Left cardiac atrium (tissue), 4 donors: Measurements from ENCODE around the gene MGAT5. TPM values are rescaled to one million over a fixed set of nuclear protein-coding genes. Genes with fewer than 3 reads are reported as not detected.

Experiments
- ATAC-seq, 2 donors: fragments of 200-7000 bp; cut with Tn5 transposase; one replicate each; pipeline ENCODE4 v1.9.1; 2020; ENCODE audit warnings: mild to moderate bottlenecking in 2 of 2, moderate library complexity in 2 of 2
- DNase-seq: peaks from one replicate; pipeline ENCODE4 v3.0.0-alpha.2; 2020
- intact Hi-C, 2 donors: fragments of 100-400 bp; cut with DNase I; formaldehyde crosslinking; loops; one replicate each; pipeline versions ENCODE4 v1.14.1 to v1.15.1; 2022 to 2023
- total RNA-seq, 2 donors: library from RNA; stranded (reverse); fragmentation: NEBNext Ultra II Directional; extraction: Animal tissue kit (Norgen Biotek cat#: 25700); gene quantifications; one replicate each; pipeline ENCODE4 v1.2.1, GENCODE V29; 2021
- donor health status: DM: no; HTN: yes; CAD: no.
- donor health status: DM: no; HTN: yes; CAD: no; lungs with severe emphysema.
- donor health status: DM: yes; HTN: yes; CAD: no.
- donor health status: Dilated cardiomyopathy.

The MGAT5 gene
- total RNA-seq, 2 donors from 2014 or later: 110 to 142 TPM

- DNase-seq: no peak
- ATAC-seq: no peak
- intact Hi-C loops: no loop called here
Observed at GRCh38 chr2:134370655-134371445, 117.0 kb downstream of the MGAT5 start.

DNA sequence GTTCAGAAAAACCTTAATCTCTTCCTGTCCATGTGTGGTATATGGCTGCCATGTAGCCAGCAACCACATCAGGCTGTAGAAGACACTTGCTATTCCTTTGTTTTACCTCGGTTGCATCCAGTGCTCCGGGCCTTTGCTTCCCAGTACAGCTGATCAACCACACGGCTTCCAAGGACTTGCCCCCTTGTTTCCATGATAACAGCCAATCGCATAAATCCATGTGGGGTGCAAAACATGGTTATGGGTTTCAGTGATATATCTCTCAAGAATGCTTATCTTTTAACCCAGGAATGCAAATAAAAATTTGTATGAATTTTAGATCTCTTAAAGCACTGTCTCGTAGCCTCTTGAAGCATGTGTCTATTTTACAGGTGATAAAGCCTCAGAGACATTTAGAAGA is 118.3 kb downstream of the MGAT5 start:
- intact Hi-C loops: no loop called here
- ATAC-seq (no peak), DNase-seq (no peak)

- DNase-seq (peak; percentile 60), ATAC-seq (peak; percentile 7 to 56)
- intact Hi-C loops: no loop called here
Observed at GRCh38 chr2:134372611-134373131, 118.8 kb downstream of the MGAT5 start.

- peak; percentile 55 to 72 for ATAC-seq
- intact Hi-C loops: loop anchor here in 1 of 2 donors (5.0 kb wide), 2 partner anchors 36 to 76 kb away; no protein-coding TSS in a partner anchor
- peak; percentile 39 for DNase-seq
Observed at GRCh38 chr2:134375935-134376334, 122.1 kb downstream of the MGAT5 start.

- DNase-seq (no peak), ATAC-seq (peak in 1 of 2 donors; percentile 69)
- intact Hi-C loops: loop anchor here in 1 of 2 donors (5.0 kb wide), 2 partner anchors 35 to 75 kb away; no protein-coding TSS in a partner anchor
Observed at GRCh38 chr2:134377730-134378129, 123.9 kb downstream of the MGAT5 start.

- no peak for DNase-seq
- intact Hi-C loops: loop anchor here in 1 of 2 donors (5.0 kb wide), 2 partner anchors 33 to 73 kb away; no protein-coding TSS in a partner anchor
- ATAC-seq: peak; percentile 29 to 43
Observed at GRCh38 chr2:134379293-134379692, 125.4 kb downstream of the MGAT5 start.

- DNase-seq (no peak), ATAC-seq (peak; percentile 16 to 58)
- intact Hi-C loops: loop anchor here in 1 of 2 donors (5.0 kb wide), 2 partner anchors 33 to 73 kb away; no protein-coding TSS in a partner anchor
Observed at GRCh38 chr2:134379722-134380121, 125.8 kb downstream of the MGAT5 start.

DNA sequence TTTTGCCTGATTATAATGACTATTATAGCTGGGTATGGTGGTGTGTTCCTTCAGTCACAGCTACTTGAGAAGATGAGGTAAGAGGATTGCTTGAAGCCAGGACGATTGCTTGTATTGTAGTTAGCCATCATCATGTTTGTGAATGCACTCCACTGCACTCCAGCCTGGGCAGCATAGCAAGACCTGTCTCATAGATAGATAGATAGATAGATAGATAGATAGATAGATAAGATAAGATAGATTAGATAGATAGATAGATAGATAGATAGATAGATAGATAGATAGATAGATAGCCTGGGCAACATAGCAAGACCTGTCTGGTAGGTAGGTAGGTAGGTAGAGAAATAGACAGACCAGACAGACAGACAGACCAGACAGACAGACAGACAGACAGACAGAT is 127.3 kb downstream of the MGAT5 start:
- intact Hi-C loops: no loop called here
- DNase-seq (no peak), ATAC-seq (no peak)

DNA sequence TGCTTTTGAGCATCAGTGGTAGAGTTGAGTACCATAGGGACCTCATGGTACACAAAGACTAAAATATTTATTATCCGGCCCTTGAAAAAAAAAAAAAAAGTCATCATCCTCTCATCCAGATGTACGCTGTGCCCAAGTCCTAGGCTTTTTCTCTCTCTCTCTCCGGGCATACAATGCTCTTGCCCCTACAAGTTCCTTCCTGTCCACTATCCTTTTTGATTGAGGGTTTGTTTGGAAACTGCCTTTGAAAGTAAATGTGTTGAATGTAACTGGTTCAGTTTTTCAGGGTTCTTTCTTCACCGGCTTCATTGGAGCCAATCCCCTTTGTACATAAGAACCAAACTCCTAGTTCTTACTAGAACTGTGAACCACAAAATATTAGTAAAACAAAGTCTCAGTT is 130.3 kb downstream of the MGAT5 start:
- ATAC-seq (no peak), DNase-seq (no peak)
- intact Hi-C loops: no loop called here

GRCh38 chr2:134385195-134385594 is 131.3 kb downstream of the MGAT5 start:
- ATAC-seq (no peak), DNase-seq (no peak)
- intact Hi-C loops: no loop called here

DNA sequence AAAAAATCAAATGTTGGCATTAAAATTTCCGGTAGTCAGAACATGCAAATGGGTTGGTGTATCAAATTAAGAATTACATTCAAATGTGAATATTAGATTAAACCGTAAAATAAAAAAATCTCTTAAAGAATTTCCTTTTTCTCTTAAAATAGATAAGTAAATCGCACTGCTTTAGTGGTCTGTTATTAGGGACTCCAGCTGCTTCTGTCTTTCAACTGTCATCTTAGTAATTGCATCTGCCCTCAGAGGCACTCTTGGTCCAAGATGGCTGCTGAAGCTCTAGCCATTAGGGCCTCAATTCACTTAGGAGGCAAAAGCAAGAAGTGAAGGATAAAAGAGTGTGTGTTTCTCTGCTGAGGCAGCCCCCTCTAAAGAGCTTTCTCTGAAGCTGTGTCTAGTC is 132.4 kb downstream of the MGAT5 start:
- no peak for ATAC-seq
- intact Hi-C loops: no loop called here
- DNase-seq: no peak

GRCh38 chr2:134389381-134389780 is 135.5 kb downstream of the MGAT5 start:
- intact Hi-C loops: no loop called here
- no peak for ATAC-seq
- DNase-seq: no peak

GRCh38 chr2:134391751-134392160 is 137.9 kb downstream of the MGAT5 start:
- DNase-seq: no peak
- no peak for ATAC-seq
- intact Hi-C loops: no loop called here

DNA sequence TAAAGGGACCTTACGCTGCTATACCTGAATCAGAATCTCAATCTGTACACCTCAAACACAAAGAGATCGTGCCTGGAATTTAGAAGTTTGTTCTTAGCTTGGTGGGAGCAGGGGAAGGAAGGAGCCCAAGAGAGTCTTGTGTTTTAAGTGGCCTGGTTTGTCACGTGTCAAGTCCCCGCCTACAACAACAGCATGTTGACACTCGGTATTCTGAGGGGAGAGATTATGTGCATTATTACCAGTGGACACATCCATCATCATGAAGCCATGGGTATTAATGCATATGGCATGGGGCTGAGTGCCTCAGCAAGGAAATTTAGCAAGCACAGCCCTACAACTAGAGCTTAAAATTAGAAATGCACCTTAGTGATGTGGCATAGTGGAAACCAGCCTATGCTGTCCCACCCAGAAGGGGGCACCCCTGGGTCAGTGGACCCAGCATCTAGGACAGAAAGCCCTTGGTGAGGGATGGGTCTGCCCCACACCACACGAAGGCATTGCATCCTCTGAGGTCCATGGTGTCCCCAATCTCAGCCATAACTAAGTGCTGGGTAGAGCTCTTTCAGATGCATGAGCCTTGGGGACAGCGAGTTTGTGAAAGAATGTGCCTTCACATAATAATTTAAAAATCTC is 138.7 kb downstream of the MGAT5 start:
- intact Hi-C loops: no loop called here
- DNase-seq (no peak), ATAC-seq (peak in 1 of 2 donors; percentile 14)

GRCh38 chr2:134393075-134393461 is 139.2 kb downstream of the MGAT5 start:
- intact Hi-C loops: no loop called here
- ATAC-seq (peak; percentile 69 to 89), DNase-seq (no peak)

- DNase-seq (no peak), ATAC-seq (no peak)
- intact Hi-C loops: no loop called here
Observed at GRCh38 chr2:134395779-134396178, 141.9 kb downstream of the MGAT5 start.

DNA sequence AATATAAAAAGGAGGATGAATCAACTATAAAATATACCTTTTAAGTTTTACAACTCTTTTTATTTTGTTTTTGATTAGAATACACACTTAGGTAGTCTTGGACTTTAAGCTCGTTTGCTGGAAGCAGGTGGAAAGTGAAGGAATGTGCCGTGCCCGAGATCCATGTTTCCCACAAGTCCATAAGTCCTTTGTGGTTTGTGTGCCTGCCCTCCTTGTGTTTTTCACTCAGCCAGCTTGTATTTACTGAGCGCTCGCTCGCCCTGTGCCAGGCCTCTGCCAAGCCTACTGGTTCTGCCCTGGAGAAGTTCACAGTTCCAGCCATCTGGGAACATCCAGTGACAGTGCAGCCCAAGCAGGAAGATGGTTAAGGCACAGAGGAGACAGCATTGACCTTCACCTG is 142.6 kb downstream of the MGAT5 start:
- intact Hi-C loops: no loop called here
- no peak for DNase-seq
- ATAC-seq: peak in 1 of 2 donors; percentile 5

GRCh38 chr2:134397146-134397896 is 143.4 kb downstream of the MGAT5 start:
- intact Hi-C loops: no loop called here
- ATAC-seq (no peak), DNase-seq (no peak)

DNA sequence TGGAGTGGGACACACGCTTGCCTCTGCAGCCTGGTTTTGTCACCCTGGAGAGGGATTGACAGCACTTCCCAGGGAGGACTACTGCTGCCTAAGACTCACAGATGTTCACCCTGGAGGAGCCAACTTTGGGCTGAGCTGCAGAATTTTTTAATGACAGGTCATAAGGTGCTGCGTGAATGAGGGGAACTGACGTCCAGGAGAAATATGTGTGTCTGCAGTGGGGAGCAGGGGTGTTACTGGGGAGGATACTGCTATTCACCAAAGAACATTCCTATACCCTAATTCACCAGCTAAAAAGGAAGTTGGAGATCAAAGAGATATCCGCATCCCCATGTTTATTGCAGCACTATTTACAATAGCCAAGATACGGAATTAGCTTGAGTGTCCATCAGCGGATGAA is 144.4 kb downstream of the MGAT5 start:
- intact Hi-C loops: no loop called here
- no peak for DNase-seq
- ATAC-seq: no peak

GRCh38 chr2:134399096-134399495 is 145.2 kb downstream of the MGAT5 start:
- intact Hi-C loops: no loop called here
- DNase-seq (no peak), ATAC-seq (no peak)
